Measurements from ENCODE around the gene TMEM201. TPM values are rescaled to one million over a fixed set of nuclear protein-coding genes. Genes with fewer than 3 reads are reported as not detected.
A peak's percentile ranks its signal among the peaks of the same experiment; 100 is the strongest.

Gene TMEM201
- total RNA-seq, 1 experiment from 2014 or later, result 30.4 TPM

GRCh38 chr1:9613625-9614299, 25.1 kb downstream of the TMEM201 start:
- no peak for ATAC-seq
- ChIA-PET CTCF (interaction anchor here (3.0 to 3.6 kb wide), 3 partner anchors 8 to 74 kb away, joined by 12 to 93 read pairs (median 35); partner anchors contain the start of gene TMEM201), POLR2A (no interaction called here)
- H3K27me3 Mint-ChIP-seq (ENCODE audit: low read depth), result no peaks in the 10 kb centered on the region
- H3K4me3 Mint-ChIP-seq, result no peak overlapping the region
- no peaks in the 10 kb centered on the region for H3K9me3 Mint-ChIP-seq
- H3K36me3 Mint-ChIP-seq, result peaks cover 12% of the 10 kb centered on the region; the same call in 1 of the 2 replicates
- TF ChIP-seq CDX4 (CRISPR knock-in tag; IDR thresholded peaks at IDR 0.05; ENCODE audit: borderline replicate concordance) (no peak), ZNF532 (CRISPR knock-in tag; IDR thresholded peaks at IDR 0.05; ENCODE audit: borderline replicate concordance) (no peak), SMAD3 (CRISPR knock-in tag; IDR thresholded peaks at IDR 0.05; ENCODE audit: borderline replicate concordance) (no peak), NFE2L1 (CRISPR knock-in tag; IDR thresholded peaks at IDR 0.05) (no peak)
- no peak overlapping the region for H3K27ac Mint-ChIP-seq
- peaks cover 2% of the 10 kb centered on the region; the same call in 1 of the 2 replicates for H3K4me1 Mint-ChIP-seq
- no peak for DNase-seq (ENCODE audit: low spot score)

GRCh38 chr1:9615316-9616063, 26.8 kb downstream of the TMEM201 start:
- no peak overlapping the region for H3K4me3 Mint-ChIP-seq
- no peaks in the 10 kb centered on the region for H3K9me3 Mint-ChIP-seq
- POLR2A ChIA-PET, result interaction anchor here (0.5 to 1.1 kb wide), 2 partner anchors 106 to 324 kb away, joined by 3 to 4 read pairs; no protein-coding TSS in a partner anchor
- CTCF ChIA-PET, result interaction anchor here (0.6 to 3.9 kb wide), 72 partner anchors 8 to 764 kb away, joined by 3 to 93 read pairs (median 4); partner anchors contain the start of genes CTNNBIP1, NMNAT1, PIK3CD and TMEM201
- DNase-seq (ENCODE audit: low spot score), result peak; percentile 85
- ATAC-seq, result peak; percentile 96
- no peaks in the 10 kb centered on the region for H3K27me3 Mint-ChIP-seq (ENCODE audit: low read depth)
- H3K27ac Mint-ChIP-seq, result 0 out of 2 replicates have a peak overlapping the region, but pooled peaks have one; percentile 60
- peaks cover 9% of the 10 kb centered on the region; the same call in 1 of the 2 replicates for H3K36me3 Mint-ChIP-seq
- peaks cover 2% of the 10 kb centered on the region; the same call in 1 of the 2 replicates for H3K4me1 Mint-ChIP-seq
- TF ChIP-seq MAX (CRISPR knock-in tag; IDR thresholded peaks at IDR 0.05) (no peak), FOXK1 (CRISPR knock-in tag; IDR thresholded peaks at IDR 0.05) (no peak), NFATC4 (CRISPR knock-in tag; IDR thresholded peaks at IDR 0.05) (no peak), KAT7 (CRISPR knock-in tag; IDR thresholded peaks at IDR 0.05; ENCODE audit: borderline replicate concordance) (no peak), HMGA2 (CRISPR knock-in tag; IDR thresholded peaks at IDR 0.05) (no peak), FOXP4 (CRISPR knock-in tag; IDR thresholded peaks at IDR 0.05) (peak; percentile 46; the same call in 1 of the 2 replicates), ATF3 (CRISPR knock-in tag; conservative IDR thresholded peaks at IDR 0.05) (no peak), CDX4 (CRISPR knock-in tag; IDR thresholded peaks at IDR 0.05; ENCODE audit: borderline replicate concordance) (no peak), CTCF (IDR thresholded peaks at IDR 0.05) (peak; percentile 52), MXD4 (CRISPR knock-in tag; IDR thresholded peaks at IDR 0.05; ENCODE audit: borderline replicate concordance) (no peak), GABPB1 (CRISPR knock-in tag; IDR thresholded peaks at IDR 0.05) (0 out of 2 replicates have a peak, but pooled peaks have one; percentile 13), SMAD4 (CRISPR knock-in tag; IDR thresholded peaks at IDR 0.05) (no peak)

Data from WTC11 (cell line).